Kidney (tissue), 14 donors: ENCODE measurements around the gene COL6A2. TPM values are rescaled to one million over a fixed set of nuclear protein-coding genes. Genes with fewer than 3 reads are reported as not detected.
"Not testable (repeated sequence)": the region's sequence is repeated elsewhere in the genome, so short reads cannot be mapped to it uniquely, and the experiment has no call there.

Source experiments
- DNase-seq, 5 donors: peaks; one replicate each; pipeline ENCODE4 v3.0.0-alpha.2; 2013 to 2020
- FAIRE-seq: peaks from 2 replicates; lab custom pipeline; 2012; peaks lifted over from hg19 to GRCh38; lab: Jason Lieb, UNC
- H3K27ac ChIP-seq, 2 donors: one replicate each; pipeline ENCODE4 v1.7.0; 2013; ENCODE audit warnings: low read depth in 2 of 2, low read length in 2 of 2, inconsistent platforms in 1 of 2
- H3K27me3 ChIP-seq: one replicate; pipeline ENCODE4 v1.7.1; 2013; ENCODE audit warnings: low read length, inconsistent platforms; ENCODE audit not compliant: control insufficient read depth, insufficient read depth
- H3K36me3 ChIP-seq, 3 donors: one replicate each; pipeline versions ENCODE4 v1.7.0 to v1.7.1; 2013; ENCODE audit warnings: low read length in 3 of 3, control low read depth in 1 of 3, inconsistent platforms in 1 of 3; ENCODE audit not compliant: insufficient read depth in 3 of 3, control insufficient read depth in 2 of 3
- H3K4me1 ChIP-seq, 3 donors: one replicate each; pipeline versions ENCODE4 v1.7.0 to v1.7.1; 2013; ENCODE audit warnings: low read length in 3 of 3, inconsistent platforms in 1 of 3, low read depth in 1 of 3; ENCODE audit not compliant: control insufficient read depth in 2 of 3, insufficient read depth in 2 of 3
- H3K4me3 ChIP-seq, 3 donors: one replicate each; pipeline versions ENCODE4 v1.7.0 to v1.8.1; 2013; ENCODE audit warnings: low read length in 3 of 3, control low read depth in 1 of 3, inconsistent platforms in 1 of 3
- H3K9ac ChIP-seq, 3 donors: one replicate each; pipeline versions ENCODE4 v1.7.0 to v1.7.1; 2013; ENCODE audit warnings: low read length in 3 of 3, control low read depth in 1 of 3, inconsistent platforms in 1 of 3
- H3K9me3 ChIP-seq, 3 donors: one replicate each; pipeline versions ENCODE4 v1.7.0 to v1.7.1; 2013; ENCODE audit warnings: low read length in 3 of 3, control low read depth in 1 of 3, inconsistent platforms in 1 of 3; ENCODE audit not compliant: control insufficient read depth in 2 of 3, insufficient read depth in 1 of 3
- intact Hi-C: fragments of 100-400 bp; cut with DNase I; formaldehyde crosslinking; loops from one replicate; pipeline ENCODE4 v1.11.1; 2022
- polyA plus RNA-seq: library from polyadenylated mRNA; stranded (reverse); fragments of 350-450 nt; fragmentation: Illumina TruSeq; extraction: RNeasy Lipid Tissue Mini Kit (QIAGEN cat#74804); gene quantifications from one replicate; pipeline ENCODE4 v1.2.3, GENCODE V29; 2014; ENCODE audit warnings: low read depth, low replicate concordance; ENCODE audit not compliant: insufficient read depth
- total RNA-seq: library from RNA; stranded (reverse); fragmentation: NEBNext Ultra II Directional; extraction: Animal tissue kit (Norgen Biotek cat#: 25700); gene quantifications from one replicate; pipeline ENCODE4 v1.2.1, GENCODE V29; 2021
- TF ChIP-seq, protein P1 (sequence below): IDR thresholded peaks from 3 replicates; pipeline ENCODE4 v1.5.1; 2012; ENCODE audit warnings: mild to moderate bottlenecking, moderate library complexity, borderline replicate concordance; ENCODE audit not compliant: insufficient read depth; ENCODE audit errors: extremely low read depth
- donor health status: control.
- donor health status: control.
- donor health status: control.
- donor health status: control.
- donor health status: control.
- donor health status: DM: yes; HTN: yes; CAD: no.
- donor health status: Normal renal cell carcinoma (clear cell type).

Gene COL6A2
- total and polyA plus RNA-seq, 2 donors from 2014 or later, result 52.4 to 174 TPM

DNA sequence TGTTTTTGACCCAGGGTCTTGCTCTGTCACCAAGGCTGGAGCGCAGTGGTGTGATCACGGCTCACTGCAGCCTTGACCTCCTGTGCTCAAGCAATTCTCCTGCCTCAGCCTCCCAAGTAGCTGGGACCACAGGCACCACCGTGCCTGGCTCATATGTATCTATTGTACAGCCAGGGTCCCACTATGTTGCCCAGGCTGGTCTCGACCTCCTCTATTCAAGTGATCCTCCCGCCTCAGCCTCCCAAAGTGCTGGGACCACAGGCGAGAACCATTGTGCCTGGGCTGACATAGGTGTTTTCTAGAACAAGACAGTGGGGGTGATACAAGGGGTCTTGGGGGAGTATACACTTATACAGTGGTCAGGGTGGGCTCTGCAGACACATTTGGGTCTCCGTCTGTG is 40.0 kb downstream of the COL6A2 start:
- intact Hi-C loops, result no loop called here
- H3K4me3 ChIP-seq, result no peak overlapping the region

DNA sequence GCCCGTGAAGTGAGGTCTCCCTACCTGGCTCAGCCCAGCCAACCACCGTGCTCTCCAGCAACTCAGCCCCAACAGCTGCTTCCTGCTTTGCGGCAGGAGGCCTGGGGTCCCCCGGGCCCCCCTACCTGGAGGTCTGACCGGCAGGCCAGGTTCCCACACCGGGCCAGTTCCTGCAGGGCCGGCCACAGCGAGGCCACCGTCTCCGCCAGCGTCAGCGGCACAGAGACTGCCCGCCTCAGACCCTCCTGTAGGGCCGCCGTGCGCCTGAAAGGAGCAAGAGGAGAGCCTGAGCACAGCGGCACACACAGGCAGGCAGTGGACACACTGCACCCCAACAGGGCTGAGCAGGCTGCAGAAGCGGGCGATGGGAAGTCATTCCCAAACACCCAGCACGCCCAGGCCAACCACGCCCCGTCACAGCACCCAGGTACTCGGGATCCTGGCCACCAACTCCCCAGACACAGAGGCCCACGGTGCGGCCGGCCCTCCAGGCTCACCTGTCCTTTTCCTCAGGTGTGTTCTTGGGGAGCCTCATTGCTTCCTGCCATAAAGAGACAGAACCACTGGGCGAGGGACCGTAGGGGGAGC is 40.6 kb downstream of the COL6A2 start:
- Histone ChIP-seq H3K36me3 (peaks cover 0 to 13% (median 0%) of the 10 kb centered on the region in 3 donors), H3K4me3 (no peak overlapping the region), H3K27me3 (no peaks in the 10 kb centered on the region), H3K9ac (no peak overlapping the region), H3K4me1 (no peaks in the 10 kb centered on the region), H3K27ac (no peak overlapping the region), H3K9me3 (no peaks in the 10 kb centered on the region)
- TF ChIP-seq, protein P1, sequence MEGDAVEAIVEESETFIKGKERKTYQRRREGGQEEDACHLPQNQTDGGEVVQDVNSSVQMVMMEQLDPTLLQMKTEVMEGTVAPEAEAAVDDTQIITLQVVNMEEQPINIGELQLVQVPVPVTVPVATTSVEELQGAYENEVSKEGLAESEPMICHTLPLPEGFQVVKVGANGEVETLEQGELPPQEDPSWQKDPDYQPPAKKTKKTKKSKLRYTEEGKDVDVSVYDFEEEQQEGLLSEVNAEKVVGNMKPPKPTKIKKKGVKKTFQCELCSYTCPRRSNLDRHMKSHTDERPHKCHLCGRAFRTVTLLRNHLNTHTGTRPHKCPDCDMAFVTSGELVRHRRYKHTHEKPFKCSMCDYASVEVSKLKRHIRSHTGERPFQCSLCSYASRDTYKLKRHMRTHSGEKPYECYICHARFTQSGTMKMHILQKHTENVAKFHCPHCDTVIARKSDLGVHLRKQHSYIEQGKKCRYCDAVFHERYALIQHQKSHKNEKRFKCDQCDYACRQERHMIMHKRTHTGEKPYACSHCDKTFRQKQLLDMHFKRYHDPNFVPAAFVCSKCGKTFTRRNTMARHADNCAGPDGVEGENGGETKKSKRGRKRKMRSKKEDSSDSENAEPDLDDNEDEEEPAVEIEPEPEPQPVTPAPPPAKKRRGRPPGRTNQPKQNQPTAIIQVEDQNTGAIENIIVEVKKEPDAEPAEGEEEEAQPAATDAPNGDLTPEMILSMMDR, result no peak
- intact Hi-C loops, result no loop called here
- DNase-seq (no peak), FAIRE-seq (no peak)

More for the DNA sequence above, 40.0 kb downstream of the COL6A2 start:
- H3K27ac ChIP-seq, result no peak overlapping the region
- TF ChIP-seq, protein P1, result no peak
- no peak overlapping the region for H3K9ac ChIP-seq
- peaks cover 0 to 13% (median 0%) of the 10 kb centered on the region in 3 donors for H3K36me3 ChIP-seq
- FAIRE-seq (no peak), DNase-seq (no peak)
- H3K4me1 ChIP-seq, result no peaks in the 10 kb centered on the region
- H3K9me3 ChIP-seq, result no peaks in the 10 kb centered on the region
- H3K27me3 ChIP-seq, result no peaks in the 10 kb centered on the region

DNA sequence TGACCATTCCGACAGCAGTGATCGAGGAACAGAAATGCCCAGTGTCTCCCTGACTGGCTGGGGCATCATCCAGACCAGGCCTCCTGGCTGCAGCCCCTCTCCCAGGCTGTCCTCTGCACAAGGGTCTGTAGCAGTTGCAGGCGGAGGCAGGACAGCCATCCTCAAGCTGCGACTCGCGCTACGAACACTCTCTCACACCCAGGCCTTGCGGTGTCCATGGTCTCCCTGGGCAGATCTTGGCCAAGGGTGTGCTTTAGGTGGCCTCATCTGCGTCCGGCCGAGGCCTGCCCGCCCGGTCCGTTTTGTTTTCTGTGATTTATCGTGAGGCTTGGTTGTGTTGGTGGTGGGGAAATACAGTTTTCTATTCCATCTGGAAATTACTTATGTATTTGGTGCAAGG is 41.8 kb downstream of the COL6A2 start:
- H3K36me3 ChIP-seq, result peaks cover 0 to 13% (median 0%) of the 10 kb centered on the region in 3 donors
- no peaks in the 10 kb centered on the region for H3K4me1 ChIP-seq
- no peak for FAIRE-seq
- H3K27ac ChIP-seq, result no peak overlapping the region
- no peak overlapping the region for H3K4me3 ChIP-seq
- H3K9me3 ChIP-seq, result no peaks in the 10 kb centered on the region
- intact Hi-C loops, result no loop called here
- no peaks in the 10 kb centered on the region for H3K27me3 ChIP-seq
- H3K9ac ChIP-seq, result no peak overlapping the region
- DNase-seq, result no peak
- TF ChIP-seq, protein P1, result no peak

DNA sequence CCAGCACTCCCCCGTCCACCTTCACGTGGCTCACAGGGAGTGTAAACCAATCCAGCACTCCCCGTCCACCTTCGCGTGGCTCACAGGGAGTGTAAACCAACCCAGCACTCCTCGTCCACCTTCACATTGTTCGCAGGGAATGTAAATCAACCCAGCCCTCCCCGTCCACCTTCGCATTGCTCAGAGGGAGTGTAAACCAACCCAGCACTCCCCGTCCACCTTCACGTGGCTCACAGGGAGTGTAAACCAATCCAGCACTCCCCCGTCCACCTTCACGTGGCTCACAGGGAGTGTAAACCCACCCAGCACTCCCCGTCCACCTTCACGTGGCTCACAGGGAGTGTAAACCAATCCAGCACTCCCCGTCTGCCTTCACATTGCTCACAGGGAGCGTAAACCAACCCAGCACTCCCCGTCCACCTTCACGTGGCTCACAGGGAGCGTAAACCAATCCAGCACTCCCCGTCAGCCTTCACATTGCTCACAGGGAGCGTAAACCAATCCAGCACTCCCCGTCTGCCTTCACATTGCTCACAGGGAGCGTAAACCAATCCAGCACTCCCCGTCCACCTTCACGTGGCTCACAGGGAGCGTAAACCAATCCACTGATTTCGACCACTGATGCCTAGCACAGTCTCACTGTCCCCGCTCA is 42.6 kb downstream of the COL6A2 start:
- H3K9me3 ChIP-seq, FAIRE-seq, H3K4me3 ChIP-seq, H3K27ac ChIP-seq, H3K9ac ChIP-seq, H3K27me3 ChIP-seq, H3K4me1 ChIP-seq, intact Hi-C loops: not testable (repeated sequence)
- peaks cover 0 to 13% (median 0%) of the 10 kb centered on the region in 3 donors for H3K36me3 ChIP-seq
- DNase-seq, result peak in 4 of 5 donors; percentile 58 to 74 (median 68)
